ENCODE measurements around the gene NNAT.

Gene NNAT

DNA sequence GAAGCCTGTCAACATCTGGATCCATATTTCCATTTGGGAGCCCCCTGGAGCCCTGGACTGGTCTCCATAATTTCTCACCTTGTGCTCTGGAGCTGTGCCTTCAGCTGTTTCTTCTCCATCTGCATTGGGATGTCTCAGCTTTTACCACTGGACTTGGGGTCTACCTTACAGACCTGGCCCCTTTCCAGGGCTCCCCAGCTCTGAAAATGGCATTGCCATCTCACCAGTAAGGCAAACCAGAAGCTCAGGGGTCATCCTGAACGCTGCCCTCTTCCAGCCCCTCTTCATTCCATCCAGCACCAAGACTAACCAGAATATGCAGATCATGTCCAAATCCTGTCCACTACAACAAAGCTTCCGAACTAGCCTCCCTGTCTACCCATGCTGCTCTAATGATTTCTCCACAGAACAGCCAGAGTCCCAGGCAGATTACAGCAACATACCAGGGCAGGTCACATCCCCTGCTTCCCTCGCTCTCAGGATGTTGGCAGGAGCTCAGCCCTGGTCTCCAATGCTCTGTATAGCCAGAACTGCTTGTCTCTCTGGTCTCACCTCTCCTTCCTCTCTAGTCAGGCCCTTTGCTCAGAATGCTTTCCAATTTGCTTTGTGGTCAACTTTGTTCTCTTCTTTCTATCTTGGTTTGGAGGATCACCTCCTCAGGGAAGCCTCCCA, 17.7 kb upstream of the NNAT start:
- no peak overlapping the region for H3K27ac ChIP-seq
- TF ChIP-seq ZFX (IDR thresholded peaks at IDR 0.05) (no peak), CTCF (conservative IDR thresholded peaks at IDR 0.05) (no peak)

DNA sequence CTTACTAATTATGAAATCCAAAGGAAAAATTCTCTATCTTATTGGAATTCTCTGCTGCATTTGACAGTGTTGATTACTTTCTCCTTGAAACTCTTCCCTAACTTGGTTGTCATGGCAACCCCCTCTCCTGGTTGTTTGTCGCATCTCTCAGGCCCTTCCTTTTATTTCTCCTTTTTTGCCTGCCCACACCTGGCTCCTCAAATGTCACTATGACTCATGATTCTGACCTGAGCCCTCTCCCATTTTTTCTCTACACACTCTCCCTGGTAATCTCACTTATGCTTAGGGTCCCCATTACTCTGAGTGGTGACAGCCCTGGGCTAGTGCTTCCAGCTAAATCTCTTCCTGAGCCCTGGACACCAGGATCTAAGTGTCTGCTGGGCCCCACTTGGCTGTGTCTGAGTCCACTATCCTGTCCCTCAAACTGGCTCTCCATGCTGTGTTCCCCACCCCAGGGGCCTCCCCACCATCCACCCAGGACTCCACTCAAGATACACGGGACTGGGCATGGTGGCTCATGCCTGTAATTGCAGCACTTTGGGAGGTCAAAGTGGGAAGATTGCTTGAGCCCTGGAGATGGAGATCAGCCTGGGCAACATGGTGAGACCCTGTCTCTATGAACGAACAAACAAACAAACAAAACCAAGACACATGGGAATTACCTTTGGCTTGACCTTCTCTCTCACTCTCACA, 16.5 kb upstream of the NNAT start:
- no peak overlapping the region for H3K27ac ChIP-seq
- TF ChIP-seq CTCF (conservative IDR thresholded peaks at IDR 0.05) = no peak
- TF ChIP-seq ZFX (IDR thresholded peaks at IDR 0.05) = no peak

DNA sequence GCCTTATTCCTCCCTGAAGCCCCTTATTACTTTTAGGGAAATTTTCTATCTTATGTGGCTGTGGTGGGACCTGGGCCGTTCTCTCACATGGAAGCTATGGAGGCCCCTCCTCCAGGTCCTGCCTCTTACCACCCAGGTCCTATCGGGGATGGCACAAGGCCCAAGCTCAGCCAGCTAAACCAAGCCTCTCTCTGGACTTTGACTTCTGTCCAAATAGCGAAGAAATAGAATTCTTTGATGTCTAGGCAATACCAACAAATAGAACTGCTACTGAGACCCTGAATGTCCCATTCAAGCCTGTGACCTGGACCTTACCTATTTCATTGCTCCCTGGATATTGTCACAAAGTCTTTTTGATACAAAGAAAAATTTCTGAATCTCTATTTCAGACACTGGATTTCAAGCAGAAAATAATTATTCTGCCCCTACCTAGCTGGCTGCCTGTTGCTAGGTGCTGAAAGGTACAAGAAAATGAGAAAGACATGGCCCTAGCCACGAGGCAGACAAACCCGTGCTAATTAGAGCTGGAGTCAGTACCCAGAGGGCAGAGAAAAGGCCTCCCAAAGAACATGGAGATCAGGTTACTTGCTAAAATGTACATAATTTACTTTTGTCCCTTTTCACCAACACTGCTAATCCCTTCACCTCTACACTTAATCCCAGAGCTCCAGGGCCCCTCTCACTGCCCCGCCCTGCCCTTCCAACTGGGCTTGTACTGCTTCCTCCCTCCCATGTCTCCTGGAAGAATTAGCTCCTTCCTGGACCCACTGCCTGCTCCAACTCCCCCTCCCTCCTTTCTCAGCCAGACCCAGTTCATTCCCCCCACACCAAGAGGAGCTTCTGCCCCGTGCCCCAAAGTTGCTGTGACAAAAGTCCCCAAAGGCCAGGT, 15.5 kb upstream of the NNAT start:
- no peak overlapping the region for H3K27ac ChIP-seq
- TF ChIP-seq ZFX (IDR thresholded peaks at IDR 0.05) (no peak), CTCF (conservative IDR thresholded peaks at IDR 0.05) (no peak)

DNA sequence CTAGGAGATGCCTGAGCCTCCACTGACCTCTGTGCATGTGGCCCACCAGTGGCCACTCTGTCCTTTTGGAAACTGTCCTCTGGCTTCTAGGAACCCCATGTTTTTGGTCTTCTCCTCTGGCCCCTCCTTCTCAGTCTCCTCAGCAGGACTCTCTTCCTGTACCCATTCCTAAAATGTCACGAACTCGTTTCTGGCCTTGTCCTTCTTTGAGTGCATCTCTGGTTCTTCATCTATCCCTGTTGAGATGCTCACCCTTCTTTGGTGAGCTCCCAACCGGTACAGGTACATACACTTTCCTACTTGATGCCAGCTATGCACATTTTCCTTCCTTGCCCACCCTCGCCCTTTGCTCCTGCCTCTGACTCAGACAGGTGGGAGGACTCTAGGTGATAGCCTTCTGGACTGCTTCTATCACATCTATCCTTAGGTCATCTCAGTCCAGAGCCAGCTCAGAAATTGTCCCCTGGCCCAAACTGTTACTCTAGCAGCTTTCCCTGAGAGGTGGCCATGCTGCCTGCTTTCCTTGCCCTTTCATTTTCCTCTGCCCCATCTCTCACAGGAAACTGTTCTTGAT, 14.8 kb upstream of the NNAT start:
- no peak overlapping the region for H3K27ac ChIP-seq
- no peak for TF ChIP-seq ZFX (IDR thresholded peaks at IDR 0.05)

DNA sequence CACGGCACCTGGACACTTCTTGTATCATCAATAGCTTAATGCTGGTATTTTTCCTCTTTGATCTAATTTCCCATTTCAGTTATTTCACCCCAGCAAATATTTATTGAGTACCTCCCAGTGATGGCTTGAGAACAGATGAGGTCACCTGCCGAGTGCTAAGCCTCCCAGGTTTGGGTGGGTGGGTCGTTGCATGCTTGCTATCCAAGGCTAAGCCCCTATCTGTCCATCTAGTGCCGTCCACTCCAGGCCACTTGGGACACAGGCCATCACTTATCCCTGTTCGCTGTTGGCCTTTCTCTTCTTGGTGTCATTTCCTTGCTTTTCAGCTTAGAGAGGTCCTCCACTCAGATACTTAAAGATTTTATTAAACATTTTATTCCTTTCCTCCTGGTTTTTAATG, 10.8 kb upstream of the NNAT start:
- no peak for TF ChIP-seq ZFX (IDR thresholded peaks at IDR 0.05)
- TF ChIP-seq CTCF (conservative IDR thresholded peaks at IDR 0.05) = no peak
- no peak overlapping the region for H3K27ac ChIP-seq

DNA sequence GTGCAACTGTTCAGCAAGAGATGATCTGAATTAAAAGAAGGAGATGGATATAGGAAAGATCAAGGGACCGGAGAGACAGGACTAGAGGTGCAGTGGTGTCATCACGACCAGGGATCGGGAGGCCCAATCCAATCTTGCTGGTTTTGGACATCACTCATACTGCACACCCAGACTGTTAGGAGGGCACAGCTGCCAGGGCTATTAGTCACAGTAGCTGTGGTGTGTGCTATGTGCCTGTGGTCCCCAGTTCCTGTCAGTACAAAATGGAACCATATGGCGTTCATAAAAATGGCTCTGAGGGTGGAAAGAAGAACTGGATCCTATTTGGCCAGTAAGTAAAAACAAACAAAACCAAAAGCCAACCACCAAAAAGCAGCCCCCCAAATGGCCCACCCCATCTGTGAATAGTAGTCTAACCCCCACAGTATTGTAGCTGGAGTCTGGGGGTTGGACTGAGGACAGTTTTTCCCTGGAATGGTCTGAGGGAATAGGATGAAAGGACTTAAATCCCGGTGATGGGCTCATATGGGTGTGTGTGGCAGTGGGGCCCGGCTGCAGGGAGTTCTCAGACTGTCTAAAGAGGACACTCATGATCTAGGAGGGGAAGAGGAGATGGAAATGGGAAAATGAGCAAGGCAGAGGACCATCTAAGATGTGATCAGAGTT, 9.3 kb upstream of the NNAT start:
- TF ChIP-seq ZFX (IDR thresholded peaks at IDR 0.05) = no peak
- no peak for TF ChIP-seq CTCF (conservative IDR thresholded peaks at IDR 0.05)
- no peak overlapping the region for H3K27ac ChIP-seq

DNA sequence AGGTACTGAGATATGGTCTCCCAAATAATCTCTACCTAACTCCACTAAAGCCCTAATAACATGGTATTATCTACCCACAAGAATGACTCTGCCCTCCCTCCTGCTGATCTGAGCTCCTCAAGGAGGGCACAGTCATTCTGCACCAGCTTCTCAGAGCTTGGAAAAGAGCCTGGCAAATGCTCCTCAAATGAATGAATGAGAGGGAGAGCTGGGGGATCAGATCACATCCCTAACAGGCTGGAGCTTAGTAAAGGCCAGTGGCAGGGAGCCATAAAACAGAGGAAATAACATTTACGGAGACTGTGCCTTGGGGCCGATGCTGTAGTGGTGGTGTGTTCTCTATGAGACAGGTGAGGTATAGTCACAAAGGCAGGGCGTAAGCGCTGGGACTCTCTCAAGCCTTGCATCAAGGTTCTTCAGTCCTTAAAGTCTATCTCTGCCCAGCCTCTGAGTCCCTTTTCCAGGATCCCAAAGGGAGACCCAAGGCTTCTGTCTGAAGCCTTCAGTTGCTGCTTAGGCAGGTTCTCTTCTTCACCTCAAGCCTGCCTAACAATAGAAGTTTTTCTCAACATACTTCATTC, 7.2 kb upstream of the NNAT start:
- TF ChIP-seq CTCF (conservative IDR thresholded peaks at IDR 0.05) (no peak), ZFX (IDR thresholded peaks at IDR 0.05) (no peak)
- no peak overlapping the region for H3K27ac ChIP-seq
